Stimulated activated CD8-positive, alpha-beta memory T cell treated with anti-CD3 and anti-CD28 coated beads, Interleukin-4, amount 100 ng/mL, for 1 hour (primary cell): ENCODE data around the gene KRT17.
"Not testable (repeated sequence)": the region's sequence is repeated elsewhere in the genome, so short reads cannot be mapped to it uniquely, and the experiment has no call there.

Experiments used
- DNase-seq, 2 donors: peaks; one replicate each; pipeline ENCODE4 v3.0.0-alpha.2; 2020; ENCODE audit warnings: low read depth in 2 of 2, low spot score in 1 of 2

The KRT17 gene

GRCh38 chr17:41654678-41655607 lies 30.6 kb upstream of the KRT17 start:
- no peak for DNase-seq

- DNase-seq: no peak
Observed at GRCh38 chr17:41653892-41654677, 29.7 kb upstream of the KRT17 start.

GRCh38 chr17:41653421-41653820 lies 29.0 kb upstream of the KRT17 start:
- DNase-seq: no peak

GRCh38 chr17:41652461-41652970 lies 28.1 kb upstream of the KRT17 start:
- DNase-seq: no peak

- DNase-seq: no peak
Observed at GRCh38 chr17:41651625-41652460, 27.5 kb upstream of the KRT17 start.

DNA sequence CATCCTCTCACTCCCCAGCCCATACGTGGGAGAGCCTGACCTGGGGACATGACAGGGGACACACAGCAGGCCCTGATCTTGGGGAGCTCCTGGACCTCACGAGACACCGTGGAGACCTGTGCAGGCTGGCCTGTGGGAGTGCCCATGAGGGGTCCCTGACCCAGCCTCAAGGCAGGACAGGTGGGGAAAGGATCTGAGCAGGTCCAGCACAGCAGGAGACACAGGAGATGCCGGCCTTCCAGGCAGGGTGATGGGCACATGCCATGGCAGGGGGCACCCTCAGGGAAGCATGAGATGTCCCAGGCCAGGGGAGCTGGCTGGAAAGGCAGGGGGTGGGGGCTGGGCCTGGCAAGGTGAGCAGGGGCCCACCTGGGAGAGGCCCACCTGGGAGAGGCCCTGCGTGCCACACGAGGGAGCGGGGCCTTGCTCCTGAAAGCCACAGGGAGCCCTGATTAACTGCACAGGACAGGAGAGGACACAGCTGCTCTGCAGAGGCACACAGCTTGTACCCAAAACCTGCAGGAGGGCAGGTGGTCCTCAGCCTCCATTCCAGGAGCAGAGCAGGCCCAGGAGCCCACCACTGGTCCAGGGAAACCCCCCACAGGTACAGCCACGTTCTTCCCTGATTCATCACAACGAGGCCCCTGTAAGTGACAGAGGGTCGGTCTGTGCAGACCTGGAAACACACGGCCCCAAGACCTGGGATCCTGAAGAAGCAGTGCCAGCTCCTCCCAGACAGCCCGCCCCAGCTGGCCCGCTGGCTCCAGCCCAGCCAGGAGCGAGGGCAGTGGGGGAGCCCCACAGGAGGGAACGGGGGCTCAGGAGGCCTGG lies 26.6 kb upstream of the KRT17 start:
- no peak for DNase-seq

- DNase-seq: no peak
Observed at GRCh38 chr17:41649923-41650519, 25.6 kb upstream of the KRT17 start.

GRCh38 chr17:41648411-41649195 lies 24.2 kb upstream of the KRT17 start:
- peak; percentile 70 to 71 for DNase-seq

DNA sequence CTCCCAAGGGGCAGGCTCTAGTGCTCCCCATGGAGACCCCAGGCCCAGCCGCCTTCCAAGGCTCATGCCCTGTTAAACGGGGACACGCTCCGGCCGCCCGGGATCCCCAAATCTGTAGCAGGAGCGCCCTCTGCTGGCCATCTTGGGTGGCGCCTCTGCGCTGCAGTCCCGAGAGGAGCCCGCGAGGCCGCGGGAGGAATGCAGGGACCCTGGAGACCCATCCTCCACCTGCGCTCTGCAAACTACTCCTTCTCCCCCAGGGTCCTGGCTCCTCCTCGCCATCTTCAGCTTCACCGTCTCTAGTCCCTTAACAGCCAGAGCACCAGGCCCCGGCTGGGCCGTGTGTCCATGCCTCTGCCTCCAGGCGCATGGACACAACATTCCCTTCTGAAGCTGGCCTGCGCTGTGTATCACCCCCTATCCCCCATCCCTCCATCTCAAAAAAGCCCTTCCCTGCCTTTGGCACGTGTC lies 23.6 kb upstream of the KRT17 start:
- DNase-seq: peak; percentile 78 to 82

GRCh38 chr17:41647038-41647813 lies 22.9 kb upstream of the KRT17 start:
- DNase-seq: no peak

- DNase-seq: no peak
Observed at GRCh38 chr17:41642252-41643156, 18.1 kb upstream of the KRT17 start.

DNA sequence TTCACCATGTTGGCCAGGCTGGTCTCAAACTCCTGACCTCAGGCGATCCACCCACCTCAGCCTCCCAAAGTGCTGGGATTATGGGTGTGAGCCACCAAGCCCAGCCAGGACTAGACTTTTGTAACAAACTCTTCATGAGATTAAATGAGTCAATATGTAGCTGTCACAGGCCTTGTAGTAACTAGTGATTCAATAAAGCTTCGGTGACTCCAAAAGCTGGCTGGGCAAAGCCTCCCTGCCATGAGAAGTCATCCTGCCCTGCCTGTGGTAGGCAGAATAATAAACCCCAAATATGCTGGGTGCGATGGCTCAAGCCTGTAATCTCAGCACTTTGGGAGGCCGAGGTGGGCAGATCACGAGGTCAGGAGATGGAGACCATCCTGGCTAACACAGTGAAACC lies 16.2 kb upstream of the KRT17 start:
- DNase-seq: not testable (repeated sequence)

GRCh38 chr17:41639492-41640473 lies 15.4 kb upstream of the KRT17 start:
- no peak for DNase-seq

- DNase-seq: no peak
Observed at GRCh38 chr17:41638941-41639340, 14.6 kb upstream of the KRT17 start.

DNA sequence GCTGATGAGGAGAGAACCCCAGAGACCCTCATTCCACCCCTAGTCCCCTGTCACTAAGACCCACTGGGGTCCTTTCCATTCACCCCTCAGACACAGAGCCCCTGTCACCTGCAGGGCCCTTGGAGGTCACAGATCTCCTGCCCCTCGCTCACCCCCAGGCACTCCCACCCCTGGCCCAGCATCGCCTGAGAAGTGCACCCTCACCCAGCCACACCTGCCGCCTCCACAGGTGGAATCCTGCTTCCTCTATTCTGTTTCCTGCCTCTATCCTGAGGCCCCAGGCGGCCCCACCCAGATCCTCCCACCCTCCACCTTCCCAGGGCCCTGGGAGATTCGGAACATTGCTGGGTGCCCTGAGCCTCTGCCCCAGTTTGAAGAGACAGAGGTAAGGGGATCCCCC lies 13.8 kb upstream of the KRT17 start:
- DNase-seq: no peak

GRCh38 chr17:41636652-41637051 lies 12.3 kb upstream of the KRT17 start:
- no peak for DNase-seq
